Adrenal gland (tissue), 12 donors: ENCODE measurements around the gene DYRK1A. TPM values are rescaled to one million over a fixed set of nuclear protein-coding genes. Genes with fewer than 3 reads are reported as not detected.
A peak's percentile ranks its signal among the peaks of the same experiment; 100 is the strongest.

Experiments used
- DNase-seq, 7 donors: peaks; one replicate each; pipeline ENCODE4 v3.0.0-alpha.2; 2019 to 2020
- H3K27ac ChIP-seq, 5 donors: fragments of 200-600 bp; sonication (generic) in 4 of 5; 1 replicate in 3 of 5; 2 replicates in 2 of 5; pipeline versions ENCODE4 v1.5.1 to v1.8.0; 2016 to 2020; ENCODE audit warnings: mild to moderate bottlenecking in 1 of 5
- H3K27me3 ChIP-seq: fragments of 200-600 bp; 2 replicates; pipeline ENCODE4 v1.8.0; 2021
- H3K36me3 ChIP-seq, 2 donors: fragments of 200-600 bp; replicated peaks in 1 of 2; 1 replicate in 1 of 2; 2 replicates in 1 of 2; pipeline versions ENCODE4 v1.5.1 to v1.8.0; 2018 to 2022
- H3K4me1 ChIP-seq, 2 donors: fragments of 200-600 bp; replicated peaks in 1 of 2; 1 replicate in 1 of 2; 2 replicates in 1 of 2; pipeline versions ENCODE4 v1.5.1 to v1.8.0; 2018 to 2021
- H3K4me3 ChIP-seq, 4 donors: fragments of 200-600 bp; sonication (generic) in 3 of 4; one replicate each; pipeline ENCODE4 v1.5.1; 2016 to 2018
- H3K9me3 ChIP-seq, 3 donors: fragments of 200-600 bp; sonication (generic) in 1 of 3; replicated peaks in 1 of 3; 1 replicate in 2 of 3; 2 replicates in 1 of 3; pipeline versions ENCODE4 v1.5.1 to v1.8.0; 2016 to 2021
- POLR2A ChIP-seq, 2 donors: fragments of 450-650 bp; IDR thresholded peaks; one replicate each; pipeline ENCODE4 v1.6.1; 2017; ENCODE audit warnings: antibody characterized with exemption in 2 of 2, mild to moderate bottlenecking in 2 of 2, moderate library complexity in 1 of 2
- WGBS, 4 donors: extraction: QIAGEN DNeasy Blood & Tissue Kit in 2 of 4; methylation state at CpG; one replicate each; pipeline versions ENCODE4 v1.1.5 to v1.1.7; 2013 to 2017; 5-methylcytosine and 5-hydroxymethylcytosine counted together
- intact Hi-C, 2 donors: fragments of 100-400 bp; cut with DNase I; formaldehyde crosslinking; loops; one replicate each; pipeline versions ENCODE4 v1.14.1 to v1.15.0; 2022 to 2023
- polyA plus RNA-seq, 3 donors: library from polyadenylated mRNA; stranded (reverse); fragments of 200-250 nt in 2 of 3; fragments of 350-450 nt in 1 of 3; fragmentation: Illumina TruSeq in 1 of 3; extraction: RNeasy Lipid Tissue Mini Kit (QIAGEN cat#74804) in 1 of 3; gene quantifications; one replicate each; pipeline ENCODE4 v1.2.3, GENCODE V29; 2013 to 2014
- total RNA-seq, 9 donors: library from RNA; depleted of rRNA in 4 of 9; stranded (reverse); fragments of >200 nt in 4 of 9; fragments of 120-200 nt in 1 of 9; fragmentation: NEBNext Ultra II Directional in 1 of 9; extraction: Animal tissue kit (Norgen Biotek cat#: 25700) in 1 of 9; gene quantifications; one replicate each; pipeline versions ENCODE4 v1.1.0 to v1.2.4, GENCODE V29; 2013 to 2023
- TF ChIP-seq, protein P1 (sequence below), 6 experiments: fragments of 450-650 bp in 4 of 6; fragments of 200-600 bp in 2 of 6; sonication (generic) in 1 of 6; IDR thresholded peaks; 1 replicate in 5 of 6; 2 replicates in 1 of 6; pipeline versions ENCODE4 v1.5.1 to v1.8.0; 2016 to 2021; ENCODE audit warnings: antibody characterized with exemption in 6 of 6, mild to moderate bottlenecking in 2 of 6, moderate library complexity in 1 of 6
- donor health status: healthy with polysubstance abuse.
- donor health status: Bipolar disorder and iron deficiency.
- donor health status: DM: yes; HTN: yes; CAD: no.
- donor health status: DM: no; HTN: no; CAD: no.
- donor health status: DM: no; HTN: no; CAD: no.
- donor health status: DM: yes; HTN: yes; CAD: no.

The DYRK1A gene
- total and polyA plus RNA-seq, 12 donors, result 23.6 to 92.3 (median 57.7) TPM

DNA sequence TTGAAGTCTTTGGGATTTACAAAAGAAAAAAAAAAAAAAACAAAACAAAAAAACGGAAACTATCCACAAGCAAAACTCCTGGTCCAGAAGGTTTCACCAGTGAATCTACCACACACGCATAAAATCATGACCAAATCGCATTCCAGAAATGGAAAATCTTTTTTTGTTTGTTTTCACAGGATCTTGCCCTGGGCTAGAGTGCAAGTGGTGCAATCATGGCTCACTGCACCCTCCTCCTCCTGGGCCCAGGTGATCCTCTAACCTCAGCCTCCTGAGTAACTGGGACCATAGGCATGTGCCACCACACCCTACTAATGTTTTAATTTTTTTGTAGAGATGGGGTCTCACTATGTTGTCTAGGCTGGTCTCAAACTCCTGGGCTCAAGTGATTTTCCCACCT is 100.5 kb downstream of the DYRK1A start:
- intact Hi-C loops, result no loop called here
- peaks cover 13 to 22% of the 10 kb centered on the region in 2 donors for H3K4me1 ChIP-seq

DNA sequence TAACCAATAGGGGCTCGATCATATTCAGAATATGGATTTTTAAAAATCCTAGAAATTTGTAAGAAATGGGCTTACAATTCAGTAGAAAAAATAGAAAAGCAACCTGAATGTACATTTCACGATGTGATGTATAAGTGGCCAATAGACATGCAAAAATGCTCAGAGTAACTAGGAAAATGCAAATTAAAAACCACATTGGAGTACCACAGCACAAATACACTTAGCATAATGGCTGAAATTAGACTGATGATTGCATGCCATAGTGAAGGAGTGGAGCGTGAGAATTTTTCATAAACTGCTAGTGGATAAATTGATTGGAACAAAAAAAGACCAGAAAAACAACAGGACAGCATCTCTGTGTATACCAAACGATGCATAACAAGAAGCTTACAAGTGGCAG is 102.3 kb downstream of the DYRK1A start:
- intact Hi-C loops, result no loop called here
- Histone ChIP-seq H3K36me3 (no peaks in the 10 kb centered on the region), H3K4me1 (peaks cover 3 to 14% of the 10 kb centered on the region in 2 donors), H3K9me3 (peaks cover 0 to 1% (median 0%) of the 10 kb centered on the region in 3 donors), H3K27me3 (no peaks in the 10 kb centered on the region), H3K27ac (no peak overlapping the region), H3K4me3 (no peak overlapping the region)
- TF ChIP-seq, protein P1, sequence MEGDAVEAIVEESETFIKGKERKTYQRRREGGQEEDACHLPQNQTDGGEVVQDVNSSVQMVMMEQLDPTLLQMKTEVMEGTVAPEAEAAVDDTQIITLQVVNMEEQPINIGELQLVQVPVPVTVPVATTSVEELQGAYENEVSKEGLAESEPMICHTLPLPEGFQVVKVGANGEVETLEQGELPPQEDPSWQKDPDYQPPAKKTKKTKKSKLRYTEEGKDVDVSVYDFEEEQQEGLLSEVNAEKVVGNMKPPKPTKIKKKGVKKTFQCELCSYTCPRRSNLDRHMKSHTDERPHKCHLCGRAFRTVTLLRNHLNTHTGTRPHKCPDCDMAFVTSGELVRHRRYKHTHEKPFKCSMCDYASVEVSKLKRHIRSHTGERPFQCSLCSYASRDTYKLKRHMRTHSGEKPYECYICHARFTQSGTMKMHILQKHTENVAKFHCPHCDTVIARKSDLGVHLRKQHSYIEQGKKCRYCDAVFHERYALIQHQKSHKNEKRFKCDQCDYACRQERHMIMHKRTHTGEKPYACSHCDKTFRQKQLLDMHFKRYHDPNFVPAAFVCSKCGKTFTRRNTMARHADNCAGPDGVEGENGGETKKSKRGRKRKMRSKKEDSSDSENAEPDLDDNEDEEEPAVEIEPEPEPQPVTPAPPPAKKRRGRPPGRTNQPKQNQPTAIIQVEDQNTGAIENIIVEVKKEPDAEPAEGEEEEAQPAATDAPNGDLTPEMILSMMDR (IDR thresholded peaks at IDR 0.05), result no peak
- TF ChIP-seq POLR2A (IDR thresholded peaks at IDR 0.05), result no peak
- 97 to 98% (median 97%) methylated on average over 4 of the region's 4 CpGs for WGBS, 4 donors
- no peak for DNase-seq

More for the DNA sequence above, 100.5 kb downstream of the DYRK1A start:
- no peaks in the 10 kb centered on the region for H3K36me3 ChIP-seq
- no peak overlapping the region for H3K4me3 ChIP-seq
- H3K27ac ChIP-seq, result no peak overlapping the region
- TF ChIP-seq POLR2A (IDR thresholded peaks at IDR 0.05), result no peak
- H3K9me3 ChIP-seq, result peaks cover 0 to 3% (median 0%) of the 10 kb centered on the region in 3 donors
- no peaks in the 10 kb centered on the region for H3K27me3 ChIP-seq
- 94 to 95% (median 95%) methylated on average over 3 of the region's 3 CpGs for WGBS, 4 donors
- no peak for DNase-seq

DNA sequence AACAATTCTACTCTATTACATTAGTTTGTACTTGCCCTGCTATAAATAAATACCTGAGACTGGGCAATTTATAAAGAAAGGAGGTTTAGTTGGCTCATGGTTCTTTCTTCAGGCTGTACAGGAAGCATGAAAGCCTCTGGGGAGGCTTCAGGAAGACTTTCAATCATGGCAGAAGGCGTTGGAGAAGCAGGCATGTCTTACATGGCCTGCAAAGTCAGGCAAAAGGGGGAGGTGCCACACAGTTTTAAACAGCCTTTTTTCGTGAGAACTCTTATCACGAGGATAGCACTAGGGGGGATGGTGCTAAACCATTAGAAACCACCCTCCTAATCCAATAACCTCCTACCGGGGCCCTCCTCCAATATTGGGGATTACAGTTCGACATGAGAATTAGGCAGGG is 102.9 kb downstream of the DYRK1A start:
- no peaks in the 10 kb centered on the region for H3K27me3 ChIP-seq
- no peaks in the 10 kb centered on the region for H3K9me3 ChIP-seq
- DNase-seq, result no peak
- no peaks in the 10 kb centered on the region for H3K36me3 ChIP-seq
- intact Hi-C loops, result no loop called here
- no peak overlapping the region for H3K4me3 ChIP-seq
- TF ChIP-seq POLR2A (IDR thresholded peaks at IDR 0.05), result no peak
- TF ChIP-seq, protein P1 (IDR thresholded peaks at IDR 0.05), result no peak
- 88 to 97% (median 96%) methylated on average over 5 of the region's 5 CpGs for WGBS, 4 donors
- H3K4me1 ChIP-seq, result peaks cover 0 to 16% of the 10 kb centered on the region in 2 donors
- no peak overlapping the region for H3K27ac ChIP-seq

DNA sequence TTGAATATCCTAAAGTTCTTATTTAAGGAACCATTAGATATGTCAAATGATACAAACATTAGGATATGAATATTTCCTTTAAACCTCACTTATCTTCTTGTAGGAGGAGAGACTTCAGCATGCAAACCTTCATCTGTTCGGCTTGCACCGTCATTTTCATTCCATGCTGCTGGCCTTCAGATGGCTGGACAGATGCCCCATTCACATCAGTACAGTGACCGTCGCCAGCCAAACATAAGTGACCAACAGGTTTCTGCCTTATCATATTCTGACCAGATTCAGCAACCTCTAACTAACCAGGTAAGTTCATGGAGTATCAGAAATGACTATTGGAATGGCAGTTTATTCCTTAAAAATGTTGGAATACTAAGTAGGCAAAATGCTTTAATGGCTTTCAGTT is 106.0 kb downstream of the DYRK1A start:
- H3K9me3 ChIP-seq, result no peaks in the 10 kb centered on the region
- H3K4me3 ChIP-seq, result no peak overlapping the region
- DNase-seq, result peak in 2 of 7 donors; percentile 39 to 47
- 52 to 59% (median 56%) methylated on average over 4 of the region's 4 CpGs for WGBS, 4 donors
- no peak for TF ChIP-seq POLR2A (IDR thresholded peaks at IDR 0.05)
- TF ChIP-seq, protein P1 (IDR thresholded peaks at IDR 0.05), result no peak
- no peaks in the 10 kb centered on the region for H3K27me3 ChIP-seq
- no peak overlapping the region for H3K27ac ChIP-seq
- intact Hi-C loops, result no loop called here
- H3K36me3 ChIP-seq, result no peaks in the 10 kb centered on the region
- peaks cover 0 to 42% of the 10 kb centered on the region in 2 donors for H3K4me1 ChIP-seq

DNA sequence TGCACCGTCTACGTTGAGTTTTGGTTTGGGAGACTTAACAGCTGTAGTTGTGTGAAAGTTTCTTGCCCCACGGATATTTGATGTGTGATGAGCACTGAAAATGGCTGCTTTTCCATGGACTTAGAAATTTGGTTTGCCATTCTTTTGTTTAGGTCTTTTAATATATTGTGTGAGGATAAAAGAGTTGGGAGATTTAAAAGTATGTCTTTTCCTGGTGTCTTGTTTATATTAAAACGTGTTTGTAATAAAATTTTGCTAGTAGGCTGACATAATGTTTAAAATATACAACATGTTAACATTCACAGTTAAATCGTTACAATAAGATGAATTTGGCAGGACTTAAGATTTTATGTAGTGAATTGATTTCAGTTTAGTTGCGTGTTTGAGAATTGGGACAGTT is 106.9 kb downstream of the DYRK1A start:
- Histone ChIP-seq H3K36me3 (no peaks in the 10 kb centered on the region), H3K27ac (no peak overlapping the region), H3K27me3 (no peaks in the 10 kb centered on the region), H3K4me3 (no peak overlapping the region), H3K9me3 (no peaks in the 10 kb centered on the region), H3K4me1 (peaks cover 0 to 51% of the 10 kb centered on the region in 2 donors)
- TF ChIP-seq, protein P1 (IDR thresholded peaks at IDR 0.05), result no peak
- no peak for TF ChIP-seq POLR2A (IDR thresholded peaks at IDR 0.05)
- 87 to 92% (median 92%) methylated on average over 6 of the region's 6 CpGs for WGBS, 4 donors
- no peak for DNase-seq
- intact Hi-C loops, result no loop called here
